Measurements from ENCODE around the gene A3GALT2.

DNA sequence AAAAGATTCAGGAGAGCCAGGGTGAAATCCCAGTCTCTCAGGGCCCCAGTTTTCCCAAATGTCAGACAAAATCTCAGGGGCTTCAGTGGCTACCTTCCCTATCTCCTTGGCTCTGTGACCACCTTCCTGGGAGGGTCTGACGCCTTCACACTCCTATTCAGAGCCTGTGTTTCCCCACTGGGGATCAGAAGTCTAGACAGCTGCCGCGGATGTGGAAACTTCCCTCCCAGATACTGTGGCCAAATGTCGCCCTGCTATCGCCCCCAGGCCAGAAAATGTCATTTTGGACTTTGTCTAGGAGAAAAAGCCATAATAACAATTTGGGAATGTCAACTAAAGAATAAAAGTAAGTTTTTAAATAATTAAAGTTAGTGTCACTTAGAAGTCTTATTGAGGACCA, 15.9 kb downstream of the A3GALT2 start:
- TF ChIP-seq TAF1 (IDR thresholded peaks at IDR 0.05; ENCODE audit: low read depth, low read length): no peak
- no peak for TF ChIP-seq POLR2A (IDR thresholded peaks at IDR 0.05; ENCODE audit: low read depth, low read length)
- TF ChIP-seq POLR2AphosphoS5 (IDR thresholded peaks at IDR 0.05; ENCODE audit: low read depth, low read length): no peak

Data from GM12891 (cell line).